IPS-NIHi7 (cell line): ENCODE measurements around the gene KIAA0753.

Experiments used
- DNase-seq: peaks from one replicate; pipeline ENCODE4 v3.0.0; 2012; ENCODE audit warnings: mixed read lengths; ENCODE audit errors: extremely low spot score

Gene KIAA0753

DNA sequence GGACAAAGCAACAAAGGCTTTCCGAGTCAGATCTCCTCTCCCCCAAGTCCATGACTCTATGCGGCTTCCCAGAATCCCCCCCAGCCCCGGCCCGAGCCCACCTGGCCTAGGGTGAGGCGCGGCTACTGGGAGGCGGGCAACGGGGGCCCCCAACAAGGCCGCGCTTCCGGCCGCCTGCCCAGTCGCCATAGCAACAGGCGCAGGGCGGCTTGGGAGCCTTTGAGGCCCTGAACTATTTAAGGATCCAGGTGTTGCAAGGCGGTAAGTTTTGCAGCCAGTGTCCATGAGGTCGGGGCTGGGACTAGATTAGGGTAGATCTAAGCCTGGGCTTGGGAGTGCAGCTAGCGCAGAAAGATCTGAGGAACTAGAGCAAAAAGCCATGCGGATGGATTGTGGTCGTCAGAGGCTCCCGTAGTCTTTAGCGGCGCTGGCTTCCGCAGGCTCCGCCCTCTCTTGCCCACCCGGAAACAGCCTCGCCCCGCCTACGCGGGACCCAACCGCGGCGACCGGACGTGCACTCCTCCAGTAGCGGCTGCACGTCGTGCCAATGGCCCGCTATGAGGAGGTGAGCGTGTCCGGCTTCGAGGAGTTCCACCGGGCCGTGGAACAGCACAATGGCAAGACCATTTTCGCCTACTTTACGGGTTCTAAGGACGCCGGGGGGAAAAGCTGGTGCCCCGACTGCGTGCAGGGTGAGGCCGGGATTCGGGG, at the start of gene KIAA0753, which contains the start of gene TXNDC17:
KIAA0753 (minus strand) TSS at position 176 of the 711 bp plus-strand sequence. CDS start 5,608 bp downstream, outside the sequence.
TXNDC17 (plus strand) TSS at position 525 of the 711 bp plus-strand sequence; CDS start at position 548, 23 bp downstream.
- peak; percentile 87 for DNase-seq

DNA sequence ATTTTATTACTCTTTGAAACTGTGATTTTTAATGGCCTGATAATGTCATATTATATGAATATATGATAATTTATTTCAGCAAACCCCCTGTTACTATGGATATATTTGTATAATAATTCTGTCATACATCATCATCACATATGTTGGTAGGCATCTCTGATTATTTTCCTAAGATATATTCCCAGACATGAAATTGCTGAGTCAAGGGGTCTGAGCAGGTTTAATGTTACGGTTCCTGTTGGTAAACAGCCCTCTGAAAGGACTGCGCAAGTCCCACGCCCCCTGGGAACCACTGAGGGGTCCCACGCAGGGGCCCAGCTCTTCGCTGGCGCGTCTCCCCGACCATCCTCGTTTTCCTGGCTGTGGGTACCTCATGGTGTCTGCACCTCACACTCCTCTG, 48.4 kb upstream of the KIAA0753 start:
- no peak for DNase-seq

DNA sequence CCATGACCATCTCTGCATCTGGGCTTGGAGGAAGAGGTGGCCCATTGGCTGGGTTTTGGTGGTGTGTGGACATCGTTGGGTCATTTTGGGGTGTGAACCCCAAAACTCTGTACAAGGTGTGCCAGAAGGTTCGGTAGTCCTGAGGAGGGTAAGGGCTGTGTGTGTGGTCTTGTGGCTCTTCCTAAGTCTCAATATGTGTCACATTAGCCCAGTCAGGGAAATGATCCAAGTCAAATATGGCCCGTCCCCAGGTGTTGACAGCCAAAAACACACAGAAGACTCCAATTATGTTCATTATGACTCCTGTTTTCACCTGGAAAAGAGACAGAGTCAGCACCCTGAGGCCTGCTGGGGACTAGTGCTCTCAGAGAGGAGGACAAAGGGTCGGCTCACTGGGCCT, 45.5 kb upstream of the KIAA0753 start:
- no peak for DNase-seq

DNA sequence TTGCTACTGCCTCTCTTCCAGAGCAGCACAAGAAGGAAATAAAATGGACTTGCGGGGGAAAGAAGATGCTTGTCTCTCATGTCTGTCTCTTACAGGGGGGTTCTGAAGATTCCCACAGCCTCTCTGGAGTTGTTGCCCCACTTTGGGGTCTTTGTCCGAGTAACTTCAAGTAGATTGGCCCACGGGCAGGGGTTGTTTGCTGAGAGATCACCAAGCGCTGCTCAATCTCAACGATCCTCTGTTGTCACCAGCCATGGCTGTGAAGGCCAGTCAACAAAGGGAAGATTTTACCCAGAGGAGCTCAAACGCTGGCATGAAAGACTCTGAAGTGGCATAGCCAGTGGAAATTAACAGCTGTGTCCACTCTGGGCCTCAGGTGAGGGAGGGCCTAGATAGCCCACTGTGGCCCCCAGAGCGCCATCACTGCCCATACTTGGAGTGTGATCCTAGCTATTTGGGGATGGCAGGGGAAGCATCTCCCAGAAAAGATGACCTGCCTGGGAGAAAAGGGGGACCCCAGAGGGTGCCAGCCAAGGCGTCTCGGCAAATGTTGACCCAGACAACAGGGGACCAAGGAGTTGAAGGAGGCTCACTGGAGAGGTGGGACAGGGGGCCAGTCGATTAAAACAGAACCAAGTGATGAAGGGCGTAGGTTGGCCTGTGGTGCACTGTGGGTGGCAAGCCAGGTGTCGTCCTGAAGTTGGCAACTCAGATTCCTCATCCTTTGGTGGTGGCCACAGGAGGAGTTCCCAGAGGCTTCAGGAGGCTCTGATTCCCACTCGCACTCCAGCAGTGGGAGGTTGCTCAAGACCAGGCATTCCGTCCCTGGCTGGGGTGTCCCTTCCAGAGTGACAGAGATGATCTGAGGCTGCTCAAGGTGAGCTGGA, 44.6 kb upstream of the KIAA0753 start:
- DNase-seq, result no peak

DNA sequence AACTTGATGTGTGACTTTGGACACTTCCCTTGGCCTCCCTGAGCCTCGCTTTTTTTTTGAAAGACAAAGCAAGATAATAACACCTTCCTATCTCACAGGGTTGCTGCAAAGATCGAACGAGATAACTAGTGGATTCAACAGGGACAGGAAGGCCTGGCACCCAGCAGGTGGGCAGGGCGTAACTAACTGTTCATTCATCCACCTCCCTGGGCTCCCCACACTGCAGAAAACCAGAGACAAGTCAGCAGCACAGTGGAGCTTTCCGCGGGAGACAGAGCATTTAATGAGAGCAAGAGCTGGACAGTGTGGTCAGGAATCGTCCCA, 43.9 kb upstream of the KIAA0753 start:
- no peak for DNase-seq

DNA sequence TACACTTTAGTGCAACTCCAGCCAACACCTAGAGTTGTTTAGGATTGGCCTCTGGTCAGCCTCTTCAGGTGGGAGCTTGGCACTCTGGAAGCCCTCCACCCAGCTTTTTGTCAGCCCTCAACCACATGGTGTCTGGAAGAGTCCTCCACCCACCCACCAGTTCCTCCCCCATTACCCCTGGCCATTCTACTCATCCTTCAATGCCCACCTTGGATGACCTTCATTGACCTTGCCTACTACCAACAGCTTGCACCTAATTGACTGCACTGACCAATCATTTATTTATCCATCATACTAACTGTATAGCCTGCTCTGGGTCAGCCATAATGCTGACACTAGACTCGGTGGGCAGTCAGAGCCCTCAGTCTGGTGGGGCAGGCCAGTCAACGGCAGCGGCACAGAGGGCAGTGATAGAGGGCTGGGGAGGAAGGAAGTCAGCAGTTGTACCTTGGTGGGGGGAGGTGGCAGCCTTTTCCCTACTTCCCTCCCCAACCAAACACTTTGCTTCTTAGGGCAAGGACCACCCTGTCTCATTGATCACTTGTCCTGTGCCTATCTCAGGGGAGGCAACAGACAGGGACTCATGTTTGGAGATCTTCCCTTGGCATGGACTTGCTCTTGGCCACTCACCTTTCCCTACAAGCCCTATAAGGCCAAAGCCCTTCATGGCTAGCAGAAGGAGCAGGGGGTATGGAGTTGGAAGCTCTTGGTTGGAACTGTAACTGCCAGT, 43.4 kb upstream of the KIAA0753 start:
- DNase-seq, result no peak

DNA sequence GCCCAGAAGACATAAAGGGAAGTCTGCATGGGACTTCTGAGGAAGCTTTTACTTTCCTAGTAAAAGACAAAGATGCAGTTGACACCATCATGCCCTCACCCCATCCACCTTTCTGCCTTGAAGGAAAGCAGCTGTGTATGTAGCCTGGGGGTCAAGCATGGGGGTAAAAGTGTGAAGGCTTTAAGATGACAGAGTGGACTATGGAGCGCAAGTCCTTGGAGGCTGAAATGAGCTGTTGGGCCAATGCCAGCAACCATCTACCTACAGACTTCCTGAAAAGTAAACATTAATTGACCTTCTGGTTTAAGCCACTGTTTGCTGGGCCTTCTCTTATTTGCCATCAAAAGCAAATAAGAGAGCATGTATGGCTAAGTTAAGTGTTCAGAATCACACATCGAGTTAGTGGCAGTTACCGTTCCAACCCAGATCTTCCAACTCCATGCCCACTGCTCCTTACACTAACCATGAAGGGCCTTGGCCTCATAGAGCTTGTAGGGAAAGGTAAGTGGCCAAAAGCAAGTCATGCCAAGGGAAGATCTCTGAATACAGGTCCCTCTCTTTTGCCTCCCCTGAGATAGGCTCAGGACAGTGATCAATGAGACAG, 42.7 kb upstream of the KIAA0753 start:
- DNase-seq, result no peak

DNA sequence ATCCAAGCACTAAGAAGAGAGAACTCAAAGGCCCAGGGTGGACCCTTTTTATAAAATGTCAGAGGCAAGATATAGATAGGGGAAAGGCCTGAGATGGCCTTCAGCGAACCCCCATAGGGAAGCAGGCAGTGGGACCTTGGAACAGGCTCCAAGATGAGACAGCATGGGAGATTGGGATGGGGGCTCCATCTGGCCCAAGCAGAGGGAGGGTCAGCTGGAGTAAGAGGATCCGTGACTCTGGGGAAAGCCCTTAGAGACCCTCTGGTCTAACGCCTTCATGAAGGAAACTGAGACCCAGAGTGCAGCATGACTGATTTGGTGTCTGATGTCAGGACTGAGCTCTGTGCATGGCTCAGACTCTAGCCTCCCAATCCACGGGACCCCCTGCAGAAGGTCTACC, 41.8 kb upstream of the KIAA0753 start:
- DNase-seq, result no peak

DNA sequence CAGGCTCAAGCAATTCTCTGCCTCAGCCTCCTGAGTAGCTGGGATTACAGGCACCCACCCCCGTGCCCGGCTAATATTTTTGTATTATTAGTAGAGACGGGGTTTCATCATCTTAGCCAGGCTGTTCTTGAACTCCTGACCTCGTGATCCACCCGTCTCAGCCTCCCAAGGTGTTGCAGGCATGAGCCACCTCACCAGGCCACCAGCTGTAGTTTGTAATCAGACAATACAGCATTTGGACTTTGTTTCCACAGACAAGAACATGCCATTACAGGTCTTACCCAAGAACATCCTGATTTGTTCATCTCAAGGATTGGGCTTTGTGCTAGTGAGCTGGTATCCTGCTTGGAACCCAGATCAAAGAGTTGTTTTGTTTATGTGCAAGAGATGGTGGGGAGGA, 41.2 kb upstream of the KIAA0753 start:
- DNase-seq, result no peak

DNA sequence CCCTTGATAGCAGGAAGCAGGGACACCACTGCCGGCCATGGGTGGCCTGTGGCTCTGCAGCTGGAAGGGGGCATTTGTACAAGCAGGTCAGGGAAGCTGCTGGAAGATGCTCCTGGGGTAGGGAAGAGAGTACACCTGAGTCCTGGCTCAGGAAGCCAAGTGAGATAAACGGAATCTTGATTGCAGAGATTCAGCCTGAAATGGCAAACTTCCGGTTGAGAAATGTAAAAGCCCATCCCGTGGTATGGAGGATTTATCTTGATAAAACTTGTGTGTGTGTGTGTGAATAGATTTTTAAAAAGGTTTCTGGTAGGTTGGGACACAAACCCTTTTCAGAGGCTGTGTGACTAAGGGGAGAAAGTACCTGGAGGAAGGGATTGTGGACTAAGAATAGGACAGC, 40.7 kb upstream of the KIAA0753 start:
- DNase-seq, result no peak

DNA sequence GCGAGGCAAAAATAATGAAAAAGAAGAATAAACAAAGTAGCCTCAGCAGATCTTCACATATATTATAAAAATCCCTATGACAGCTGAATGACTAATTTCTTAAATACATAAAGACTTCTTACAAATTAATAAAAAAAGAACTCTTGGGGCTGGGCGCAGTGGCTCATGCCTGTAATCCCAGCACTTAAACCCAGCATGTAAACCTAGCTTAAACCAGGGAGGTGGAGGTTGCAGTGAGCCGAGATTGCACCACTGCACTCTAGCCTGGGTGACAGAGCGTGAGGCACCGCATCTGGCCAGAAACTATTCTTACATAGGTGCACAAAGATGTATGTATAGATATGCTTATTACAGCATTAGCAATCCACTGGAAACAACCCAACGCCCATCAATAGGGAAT, 38.7 kb upstream of the KIAA0753 start:
- no peak for DNase-seq

DNA sequence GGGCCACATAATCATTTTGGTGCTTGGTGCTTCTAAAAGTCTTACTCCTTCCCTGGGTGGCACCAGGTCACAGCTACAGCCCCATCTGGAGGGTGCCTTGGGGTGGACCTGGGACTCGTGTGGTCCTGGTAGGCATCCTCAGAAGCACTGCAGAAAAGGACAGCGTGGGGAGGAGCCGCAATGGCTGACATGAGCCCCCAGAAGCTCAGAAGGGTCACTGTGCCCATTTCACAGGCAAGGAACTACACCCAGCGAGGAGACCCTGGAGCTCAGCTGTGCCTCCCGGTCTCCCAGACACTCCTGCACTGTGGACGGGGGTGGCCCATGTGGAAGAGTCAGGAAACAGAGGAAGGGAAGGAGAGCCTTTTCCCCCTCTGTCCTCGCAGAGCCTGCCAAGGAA, 37.4 kb upstream of the KIAA0753 start:
- DNase-seq, result no peak

DNA sequence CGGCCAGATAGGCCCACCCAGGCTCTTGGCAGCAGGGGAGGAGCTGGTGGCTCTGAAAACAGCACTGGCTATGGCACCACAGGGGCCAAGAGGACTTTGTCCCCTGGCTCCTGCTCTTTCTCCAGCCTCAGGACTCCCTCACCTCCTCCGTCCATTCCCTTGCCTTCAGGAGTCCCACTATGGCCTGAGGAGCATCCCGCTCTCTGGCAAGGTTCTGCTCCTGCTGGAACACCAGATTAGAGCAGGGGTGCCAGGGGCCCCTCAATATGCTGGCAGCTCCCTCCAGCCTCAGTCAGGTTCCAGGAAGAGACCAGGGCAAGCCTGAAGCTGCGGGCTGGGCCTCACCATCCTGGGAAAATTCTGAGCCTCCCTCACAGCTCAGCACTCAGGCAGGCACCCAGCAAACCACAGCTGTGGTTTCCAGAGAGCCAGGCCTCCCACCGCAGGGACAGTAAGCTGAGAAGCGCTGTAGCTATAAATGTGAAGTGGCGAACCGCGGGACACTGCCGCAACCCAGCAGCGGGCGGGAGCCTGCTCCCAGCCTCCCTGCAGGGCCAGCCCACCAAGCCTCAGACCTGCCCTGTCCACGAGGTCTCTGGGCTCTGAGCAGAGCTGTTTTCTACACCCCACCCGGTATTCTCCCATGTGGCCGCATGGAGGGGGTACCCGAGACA, 36.8 kb upstream of the KIAA0753 start:
- no peak for DNase-seq

DNA sequence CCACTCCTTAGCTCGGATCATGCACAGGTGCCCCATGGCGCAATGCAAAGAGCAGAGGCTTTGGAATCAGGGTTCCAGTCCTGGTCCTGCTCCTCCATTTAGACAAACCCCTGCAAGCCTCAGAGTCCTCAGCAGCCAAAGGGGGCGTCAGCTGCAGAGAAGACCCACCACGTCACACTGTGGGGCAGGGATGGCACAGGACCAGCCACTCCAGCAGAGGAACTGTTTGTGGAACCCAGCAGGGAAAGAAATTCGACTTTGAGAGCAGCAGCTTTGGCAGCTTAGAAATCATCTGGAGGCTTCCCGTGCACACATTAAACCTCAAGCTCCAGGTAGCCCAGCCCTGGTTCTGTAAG, 36.3 kb upstream of the KIAA0753 start:
- no peak for DNase-seq

DNA sequence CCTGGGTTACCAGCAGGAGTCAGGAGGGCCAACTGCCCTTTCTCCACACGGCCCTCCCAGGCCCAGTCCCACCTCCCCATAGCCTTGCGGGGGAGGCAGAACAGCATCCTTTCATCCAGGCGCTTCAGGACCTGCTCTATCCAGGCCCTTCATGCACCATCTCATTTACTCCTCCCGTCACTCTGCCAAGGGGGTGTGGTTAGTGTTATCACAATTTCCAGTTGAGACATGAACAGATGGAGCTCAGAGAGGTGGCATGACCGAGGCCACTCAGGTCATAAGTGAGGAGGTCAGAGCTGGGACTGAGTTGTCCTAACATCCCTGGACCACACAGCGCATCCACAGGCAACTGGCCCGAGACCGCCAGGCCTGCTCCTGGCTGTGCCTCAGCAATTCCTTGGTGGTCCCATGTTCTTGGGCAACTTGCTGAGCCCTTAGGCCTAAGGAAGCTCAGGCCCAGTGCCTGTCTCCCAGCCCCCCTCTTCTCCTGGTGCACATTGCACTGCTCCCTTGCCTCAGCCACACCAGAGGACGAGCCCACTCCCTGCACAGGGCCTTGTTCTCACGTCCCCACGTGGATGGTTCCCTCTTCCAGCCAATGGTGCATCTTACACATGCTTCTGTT, 34.8 kb upstream of the KIAA0753 start:
- no peak for DNase-seq

DNA sequence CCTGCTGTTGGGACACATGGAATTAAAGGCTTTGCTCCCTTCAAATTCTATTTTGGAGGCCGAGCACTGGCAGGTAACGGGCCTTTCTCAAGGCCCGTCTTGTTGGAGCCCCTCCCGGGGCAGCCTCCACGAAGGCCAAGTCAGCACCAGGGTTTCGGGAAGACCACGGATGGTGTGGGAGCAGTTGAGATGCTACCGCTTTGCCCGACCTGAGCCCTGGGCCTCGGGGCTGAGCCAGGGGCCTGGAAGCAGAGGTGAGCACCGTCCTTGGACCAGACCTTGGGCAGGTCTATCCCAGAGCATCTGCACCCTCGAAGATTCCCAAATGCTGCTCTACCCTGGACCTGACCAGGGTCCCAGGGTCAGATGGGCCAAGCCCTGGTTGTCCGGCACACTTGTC, 34.1 kb upstream of the KIAA0753 start:
- DNase-seq, result no peak

DNA sequence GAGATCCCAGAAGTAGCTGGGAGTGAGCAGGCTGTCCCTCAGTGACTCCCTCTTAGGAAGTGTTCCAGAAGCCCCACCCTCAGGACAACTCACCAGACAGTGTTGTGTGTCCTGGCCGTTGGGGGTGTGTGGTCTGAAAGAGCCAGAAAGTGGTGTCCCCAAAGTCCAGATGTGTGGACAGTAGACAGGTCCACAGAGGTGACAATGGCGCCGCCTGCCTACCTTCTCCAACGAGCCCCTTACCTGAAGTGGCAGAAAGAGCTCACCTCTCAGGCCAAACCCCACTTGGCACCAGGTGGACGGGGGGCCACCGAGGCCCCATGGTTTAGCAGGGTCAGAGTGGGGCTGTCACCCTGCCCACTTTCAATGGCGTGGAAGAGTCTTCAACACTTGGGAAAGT, 30.9 kb upstream of the KIAA0753 start:
- no peak for DNase-seq

DNA sequence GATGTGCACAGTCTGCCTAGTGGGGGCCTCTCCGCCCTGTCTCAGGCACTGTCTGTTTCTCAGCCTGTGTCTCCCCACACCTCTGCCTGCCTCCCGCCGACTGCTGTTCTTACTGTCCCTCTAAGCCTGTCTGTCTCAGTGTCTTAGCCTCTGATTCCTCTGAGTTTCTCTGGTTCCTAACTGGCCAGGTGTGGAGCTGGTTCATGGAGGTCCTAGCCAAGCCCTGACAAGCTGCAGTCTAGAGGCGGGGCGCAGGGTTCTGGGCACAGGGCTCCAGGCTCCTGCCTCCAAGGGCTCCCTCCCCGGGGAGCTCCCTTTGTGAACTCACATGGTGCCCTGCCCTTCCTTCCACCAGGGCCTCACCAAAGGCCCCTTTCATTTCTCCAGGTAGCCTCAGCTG, 30.5 kb upstream of the KIAA0753 start:
- DNase-seq, result peak; percentile 7

DNA sequence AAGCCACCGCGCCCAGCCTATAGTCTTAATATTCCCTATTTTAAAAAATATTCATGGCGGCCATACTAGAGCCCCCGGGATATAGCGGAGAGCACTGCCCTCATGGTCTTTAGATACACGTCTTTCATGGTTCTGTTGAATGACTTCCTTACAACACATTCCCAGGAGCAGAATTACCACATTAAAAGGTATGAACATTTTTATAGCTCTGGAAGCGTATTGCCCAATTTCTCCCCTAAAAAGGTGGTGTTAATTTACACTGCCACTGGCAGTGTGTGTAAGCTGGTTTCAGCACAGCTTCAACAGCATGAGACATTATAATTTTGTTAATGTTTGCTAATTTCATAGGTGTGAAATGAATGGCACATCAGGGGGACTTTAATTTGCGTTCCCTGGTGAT, 30.1 kb upstream of the KIAA0753 start:
- no peak for DNase-seq

DNA sequence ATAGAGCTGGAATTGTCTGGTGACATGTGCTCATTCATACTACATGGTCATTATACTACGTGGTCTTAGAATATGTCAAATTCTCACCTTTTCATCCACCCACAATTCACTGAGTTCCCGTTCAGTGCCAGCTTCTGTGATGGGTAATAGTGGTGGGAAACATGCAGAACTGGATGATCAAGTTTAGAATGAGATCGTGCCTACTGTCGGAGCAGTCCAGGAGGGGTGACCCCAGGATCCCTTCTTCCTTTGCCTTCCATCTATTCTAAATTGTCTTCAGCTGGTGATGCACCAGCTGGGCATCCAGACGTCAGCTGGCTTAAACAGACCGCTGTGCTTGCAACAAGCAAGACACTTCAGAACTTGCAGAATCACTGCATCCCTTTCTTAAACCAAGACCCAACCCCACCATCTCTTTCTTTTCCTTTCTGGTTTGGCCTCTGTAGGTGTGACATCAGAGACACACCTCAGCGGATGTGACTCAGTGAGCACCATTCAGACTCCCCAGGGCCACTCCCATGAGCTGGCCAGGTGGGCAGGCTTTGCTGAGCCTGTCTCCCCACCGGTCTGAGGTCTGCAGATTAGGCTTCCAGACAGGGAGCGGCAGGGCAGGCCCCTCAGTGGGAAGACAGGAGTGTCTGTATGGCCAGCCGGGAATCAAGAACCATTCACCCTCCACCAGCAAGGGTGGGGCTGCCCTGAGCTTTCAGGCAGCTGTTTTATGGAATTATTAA, 29.1 kb upstream of the KIAA0753 start:
- DNase-seq, result peak; percentile 16
